Tibial artery (tissue), 4 donors: ENCODE data around the gene FBXO28.

ENCODE experiments used
- DNase-seq, 2 donors: peaks; one replicate each; pipeline ENCODE4 v3.0.0-alpha.2; 2019
- H3K27ac ChIP-seq, 2 donors: fragments of 200-600 bp; sonication (generic) in 1 of 2; 1 replicate in 1 of 2; 2 replicates in 1 of 2; pipeline ENCODE4 v1.5.1; 2018 to 2019; ENCODE audit warnings: mild to moderate bottlenecking in 1 of 2
- H3K27me3 ChIP-seq, 2 donors: fragments of 200-600 bp; sonication (generic) in 1 of 2; one replicate each; pipeline versions ENCODE4 v1.5.1 to v1.6.0; 2016 to 2019
- H3K36me3 ChIP-seq, 3 donors: fragments of 200-600 bp; sonication (generic) in 2 of 3; one replicate each; pipeline ENCODE4 v1.5.1; 2016 to 2019; ENCODE audit warnings: mild to moderate bottlenecking in 2 of 3
- H3K4me1 ChIP-seq, 4 donors: fragments of 200-600 bp; sonication (generic) in 2 of 4; 1 replicate in 3 of 4; 2 replicates in 1 of 4; pipeline ENCODE4 v1.5.1; 2016 to 2019
- H3K4me3 ChIP-seq, 2 donors: fragments of 200-600 bp; sonication (generic) in 1 of 2; 1 replicate in 1 of 2; 2 replicates in 1 of 2; pipeline ENCODE4 v1.5.1; 2018 to 2019; ENCODE audit warnings: mild to moderate bottlenecking in 2 of 2
- H3K9me3 ChIP-seq, 3 donors: fragments of 200-600 bp; sonication (generic) in 1 of 3; one replicate each; pipeline ENCODE4 v1.5.1; 2016 to 2019
- intact Hi-C: fragments of 100-400 bp; cut with DNase I; formaldehyde crosslinking; loops from one replicate; pipeline ENCODE4 v1.15.0; 2023; ENCODE audit warnings: low total_unique reads
- TF ChIP-seq, protein P1 (sequence below), 2 experiments: fragments of 200-600 bp in 1 of 2; fragments of 450-650 bp in 1 of 2; IDR thresholded peaks; one replicate each; pipeline ENCODE4 v1.5.1; 2017 to 2019; ENCODE audit warnings: antibody characterized with exemption in 2 of 2, mild to moderate bottlenecking in 1 of 2, moderate library complexity in 1 of 2

Gene FBXO28

DNA sequence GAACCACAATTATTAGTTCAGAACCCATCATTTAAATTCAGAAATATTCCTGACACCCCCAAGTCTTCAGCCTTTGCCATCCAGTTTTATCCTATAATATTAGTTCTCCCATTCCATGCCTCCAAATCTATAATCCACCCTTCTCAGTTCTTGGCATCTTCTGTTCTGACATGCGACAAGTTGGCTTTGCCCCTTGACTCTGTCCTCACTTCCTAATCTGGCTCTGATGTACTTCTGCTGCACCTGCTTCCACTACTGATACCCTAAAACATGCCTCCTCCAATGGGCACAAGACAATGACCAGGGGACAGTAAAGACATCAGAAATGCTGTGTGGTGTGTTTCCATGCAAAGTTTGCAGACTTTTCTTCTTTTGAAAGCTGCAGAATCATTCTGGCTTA lies 17.1 kb upstream of the FBXO28 start:
- H3K9me3 ChIP-seq: no peaks in the 10 kb centered on the region
- no peaks in the 10 kb centered on the region for H3K4me1 ChIP-seq
- TF ChIP-seq, protein P1, sequence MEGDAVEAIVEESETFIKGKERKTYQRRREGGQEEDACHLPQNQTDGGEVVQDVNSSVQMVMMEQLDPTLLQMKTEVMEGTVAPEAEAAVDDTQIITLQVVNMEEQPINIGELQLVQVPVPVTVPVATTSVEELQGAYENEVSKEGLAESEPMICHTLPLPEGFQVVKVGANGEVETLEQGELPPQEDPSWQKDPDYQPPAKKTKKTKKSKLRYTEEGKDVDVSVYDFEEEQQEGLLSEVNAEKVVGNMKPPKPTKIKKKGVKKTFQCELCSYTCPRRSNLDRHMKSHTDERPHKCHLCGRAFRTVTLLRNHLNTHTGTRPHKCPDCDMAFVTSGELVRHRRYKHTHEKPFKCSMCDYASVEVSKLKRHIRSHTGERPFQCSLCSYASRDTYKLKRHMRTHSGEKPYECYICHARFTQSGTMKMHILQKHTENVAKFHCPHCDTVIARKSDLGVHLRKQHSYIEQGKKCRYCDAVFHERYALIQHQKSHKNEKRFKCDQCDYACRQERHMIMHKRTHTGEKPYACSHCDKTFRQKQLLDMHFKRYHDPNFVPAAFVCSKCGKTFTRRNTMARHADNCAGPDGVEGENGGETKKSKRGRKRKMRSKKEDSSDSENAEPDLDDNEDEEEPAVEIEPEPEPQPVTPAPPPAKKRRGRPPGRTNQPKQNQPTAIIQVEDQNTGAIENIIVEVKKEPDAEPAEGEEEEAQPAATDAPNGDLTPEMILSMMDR (IDR thresholded peaks at IDR 0.05): no peak
- no peak overlapping the region for H3K4me3 ChIP-seq
- H3K27me3 ChIP-seq: no peaks in the 10 kb centered on the region
- H3K36me3 ChIP-seq: no peaks in the 10 kb centered on the region
- no peak for DNase-seq
- intact Hi-C loops: no loop called here
- H3K27ac ChIP-seq: no peak overlapping the region

DNA sequence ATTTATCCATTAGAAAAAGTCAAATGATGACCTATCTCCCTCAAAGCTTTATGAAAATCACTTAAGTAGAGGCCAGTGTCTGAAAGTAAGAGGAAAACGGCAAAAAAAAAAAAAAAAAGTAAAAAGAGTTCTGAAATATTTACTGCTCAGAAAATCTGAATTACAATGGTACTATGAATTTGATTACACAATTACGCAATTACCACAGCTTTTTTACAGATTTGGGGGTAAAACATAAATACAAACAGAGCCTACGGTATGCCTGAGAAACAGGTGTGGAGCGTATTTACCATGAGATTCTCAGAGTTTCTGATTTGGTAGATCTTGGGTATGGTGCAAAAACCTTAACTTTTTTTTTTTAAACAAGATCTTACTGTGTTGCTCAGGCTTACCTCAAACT lies 15.9 kb upstream of the FBXO28 start:
- Histone ChIP-seq H3K4me1 (no peaks in the 10 kb centered on the region), H3K36me3 (no peaks in the 10 kb centered on the region), H3K9me3 (no peaks in the 10 kb centered on the region), H3K27ac (no peak overlapping the region), H3K4me3 (no peak overlapping the region), H3K27me3 (peaks cover 0 to 3% of the 10 kb centered on the region in 2 donors)
- intact Hi-C loops: no loop called here
- DNase-seq: no peak
- TF ChIP-seq, protein P1 (IDR thresholded peaks at IDR 0.05): no peak

DNA sequence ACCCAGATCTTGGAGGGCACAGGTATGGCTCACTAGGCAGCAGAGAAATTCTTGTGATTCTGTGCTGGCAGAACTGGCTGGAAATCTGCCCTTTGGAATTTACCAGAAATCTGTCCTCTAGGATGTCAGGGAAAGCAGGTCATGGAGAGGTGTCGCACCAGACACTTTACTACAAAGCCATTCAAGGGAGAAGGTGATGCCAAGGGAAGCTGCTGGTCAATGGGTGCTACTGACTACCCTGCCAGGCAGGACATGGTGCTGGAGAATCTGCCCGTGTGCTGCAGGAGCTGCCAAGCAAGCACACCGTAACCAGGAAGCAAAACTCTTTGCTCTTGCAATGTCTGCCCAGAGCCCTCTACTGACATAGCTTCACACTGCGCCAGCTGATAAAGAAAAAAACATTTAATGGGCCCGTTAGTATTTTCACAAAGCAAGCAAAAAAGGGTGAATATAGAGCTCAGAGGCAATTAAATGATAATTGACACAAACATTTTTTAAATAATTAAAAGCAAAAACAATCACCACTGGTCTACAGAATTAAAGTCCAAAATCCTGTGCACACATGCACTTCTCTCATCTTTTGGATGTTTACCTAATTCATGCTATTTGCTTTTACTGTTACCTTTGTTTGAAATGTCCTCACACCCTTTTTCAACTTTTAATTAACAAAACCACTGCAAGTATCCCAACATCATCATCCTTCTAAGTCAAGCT lies 7.2 kb upstream of the FBXO28 start:
- intact Hi-C loops: no loop called here
- Histone ChIP-seq H3K4me1 (peaks cover 0 to 8% (median 0%) of the 10 kb centered on the region in 4 donors), H3K9me3 (no peaks in the 10 kb centered on the region), H3K27ac (no peak overlapping the region), H3K4me3 (no peak overlapping the region), H3K27me3 (peaks cover 0 to 20% of the 10 kb centered on the region in 2 donors), H3K36me3 (no peaks in the 10 kb centered on the region)
- TF ChIP-seq, protein P1 (IDR thresholded peaks at IDR 0.05): no peak
- DNase-seq: no peak

DNA sequence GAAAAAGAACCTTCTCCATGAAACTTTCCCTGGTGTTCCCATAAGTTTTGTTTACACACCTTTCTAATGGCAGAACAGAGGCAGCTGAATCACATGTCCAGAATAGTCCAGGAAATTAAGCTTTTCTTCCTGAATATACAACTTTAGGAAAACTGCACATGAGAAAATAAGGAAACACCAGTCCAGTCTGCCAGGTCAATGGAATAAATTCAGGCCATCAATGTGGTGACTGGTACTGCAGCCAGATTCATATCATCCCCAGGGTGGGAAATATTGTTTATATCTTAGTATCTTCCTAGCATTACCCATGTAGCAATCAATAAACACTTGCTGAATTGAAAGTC lies 6.7 kb upstream of the FBXO28 start:
- TF ChIP-seq, protein P1 (IDR thresholded peaks at IDR 0.05): no peak
- DNase-seq: no peak
- Histone ChIP-seq H3K36me3 (no peaks in the 10 kb centered on the region), H3K4me1 (peaks cover 0 to 8% (median 0%) of the 10 kb centered on the region in 4 donors), H3K27ac (no peak overlapping the region), H3K4me3 (no peak overlapping the region), H3K9me3 (no peaks in the 10 kb centered on the region), H3K27me3 (peaks cover 0 to 19% of the 10 kb centered on the region in 2 donors)
- intact Hi-C loops: no loop called here

DNA sequence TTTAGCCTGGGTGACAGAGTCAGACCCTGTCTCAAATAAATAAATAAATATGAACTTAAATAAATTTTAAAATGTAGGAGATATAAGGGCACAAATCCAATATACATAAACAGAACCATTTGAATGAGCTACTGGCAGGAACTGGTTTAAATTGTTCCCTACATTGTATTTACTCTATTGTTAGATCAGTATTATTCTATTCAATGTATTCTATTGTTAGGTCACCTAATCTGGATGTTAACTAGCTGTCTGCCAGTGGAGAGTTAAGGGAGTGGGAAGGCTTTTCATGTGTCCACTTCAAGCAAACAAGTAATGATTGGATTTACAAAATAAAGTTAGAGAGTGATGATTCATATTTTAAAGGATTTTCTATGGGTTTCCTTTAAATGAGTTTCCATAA lies 4.9 kb upstream of the FBXO28 start:
- no peak for DNase-seq
- TF ChIP-seq, protein P1 (IDR thresholded peaks at IDR 0.05): no peak
- Histone ChIP-seq H3K27me3 (peaks cover 0 to 12% of the 10 kb centered on the region in 2 donors), H3K4me1 (peaks cover 0 to 12% (median 0%) of the 10 kb centered on the region in 4 donors), H3K9me3 (no peaks in the 10 kb centered on the region), H3K36me3 (no peaks in the 10 kb centered on the region), H3K27ac (no peak overlapping the region), H3K4me3 (no peak overlapping the region)
- intact Hi-C loops: no loop called here
